HL-60 (cell line): ENCODE measurements around the gene TGFB1.

Experiments used
- POLR2AphosphoS5 ChIP-seq: IDR thresholded peaks from 2 replicates; pipeline ENCODE4 v1.6.1; 2012; ENCODE audit warnings: low read depth
- TF ChIP-seq, protein P1 (sequence below): IDR thresholded peaks from 2 replicates; pipeline ENCODE4 v1.6.1; 2012; ENCODE audit warnings: low read depth; ENCODE audit not compliant: insufficient replicate concordance
- TF ChIP-seq, protein P2 (sequence below): IDR thresholded peaks from one replicate; pipeline ENCODE4 v1.5.1; 2011; ENCODE audit warnings: low read length, control low read depth, inconsistent platforms; ENCODE audit not compliant: insufficient read depth

GRCh38 chr19:41363371-41363752 is 9.6 kb upstream of the TGFB1 start:
- TF ChIP-seq, protein P1, sequence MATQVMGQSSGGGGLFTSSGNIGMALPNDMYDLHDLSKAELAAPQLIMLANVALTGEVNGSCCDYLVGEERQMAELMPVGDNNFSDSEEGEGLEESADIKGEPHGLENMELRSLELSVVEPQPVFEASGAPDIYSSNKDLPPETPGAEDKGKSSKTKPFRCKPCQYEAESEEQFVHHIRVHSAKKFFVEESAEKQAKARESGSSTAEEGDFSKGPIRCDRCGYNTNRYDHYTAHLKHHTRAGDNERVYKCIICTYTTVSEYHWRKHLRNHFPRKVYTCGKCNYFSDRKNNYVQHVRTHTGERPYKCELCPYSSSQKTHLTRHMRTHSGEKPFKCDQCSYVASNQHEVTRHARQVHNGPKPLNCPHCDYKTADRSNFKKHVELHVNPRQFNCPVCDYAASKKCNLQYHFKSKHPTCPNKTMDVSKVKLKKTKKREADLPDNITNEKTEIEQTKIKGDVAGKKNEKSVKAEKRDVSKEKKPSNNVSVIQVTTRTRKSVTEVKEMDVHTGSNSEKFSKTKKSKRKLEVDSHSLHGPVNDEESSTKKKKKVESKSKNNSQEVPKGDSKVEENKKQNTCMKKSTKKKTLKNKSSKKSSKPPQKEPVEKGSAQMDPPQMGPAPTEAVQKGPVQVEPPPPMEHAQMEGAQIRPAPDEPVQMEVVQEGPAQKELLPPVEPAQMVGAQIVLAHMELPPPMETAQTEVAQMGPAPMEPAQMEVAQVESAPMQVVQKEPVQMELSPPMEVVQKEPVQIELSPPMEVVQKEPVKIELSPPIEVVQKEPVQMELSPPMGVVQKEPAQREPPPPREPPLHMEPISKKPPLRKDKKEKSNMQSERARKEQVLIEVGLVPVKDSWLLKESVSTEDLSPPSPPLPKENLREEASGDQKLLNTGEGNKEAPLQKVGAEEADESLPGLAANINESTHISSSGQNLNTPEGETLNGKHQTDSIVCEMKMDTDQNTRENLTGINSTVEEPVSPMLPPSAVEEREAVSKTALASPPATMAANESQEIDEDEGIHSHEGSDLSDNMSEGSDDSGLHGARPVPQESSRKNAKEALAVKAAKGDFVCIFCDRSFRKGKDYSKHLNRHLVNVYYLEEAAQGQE, result no peak
- TF ChIP-seq, protein P2, sequence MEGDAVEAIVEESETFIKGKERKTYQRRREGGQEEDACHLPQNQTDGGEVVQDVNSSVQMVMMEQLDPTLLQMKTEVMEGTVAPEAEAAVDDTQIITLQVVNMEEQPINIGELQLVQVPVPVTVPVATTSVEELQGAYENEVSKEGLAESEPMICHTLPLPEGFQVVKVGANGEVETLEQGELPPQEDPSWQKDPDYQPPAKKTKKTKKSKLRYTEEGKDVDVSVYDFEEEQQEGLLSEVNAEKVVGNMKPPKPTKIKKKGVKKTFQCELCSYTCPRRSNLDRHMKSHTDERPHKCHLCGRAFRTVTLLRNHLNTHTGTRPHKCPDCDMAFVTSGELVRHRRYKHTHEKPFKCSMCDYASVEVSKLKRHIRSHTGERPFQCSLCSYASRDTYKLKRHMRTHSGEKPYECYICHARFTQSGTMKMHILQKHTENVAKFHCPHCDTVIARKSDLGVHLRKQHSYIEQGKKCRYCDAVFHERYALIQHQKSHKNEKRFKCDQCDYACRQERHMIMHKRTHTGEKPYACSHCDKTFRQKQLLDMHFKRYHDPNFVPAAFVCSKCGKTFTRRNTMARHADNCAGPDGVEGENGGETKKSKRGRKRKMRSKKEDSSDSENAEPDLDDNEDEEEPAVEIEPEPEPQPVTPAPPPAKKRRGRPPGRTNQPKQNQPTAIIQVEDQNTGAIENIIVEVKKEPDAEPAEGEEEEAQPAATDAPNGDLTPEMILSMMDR, result no peak
- no peak for TF ChIP-seq POLR2AphosphoS5
